Naive thymus-derived CD8-positive, alpha-beta T cell (primary cell): ENCODE data around the gene SLC34A3. TPM values are rescaled to one million over a fixed set of nuclear protein-coding genes. Genes with fewer than 3 reads are reported as not detected.

ENCODE experiments used
- ATAC-seq, 2 donors: fragments of 150-1000 bp; cut with Tn5 transposase in 1 of 2; sonication (Bioruptor Pico), chemical (Tn5 transposase) in 1 of 2; 1 replicate in 1 of 2; 2 replicates in 1 of 2; pipeline ENCODE4 v1.10.0; 2021; ENCODE audit warnings: mild to moderate bottlenecking in 2 of 2, moderate library complexity in 2 of 2
- POLR2A ChIA-PET: fragments of 350-600 bp; sonication (Branson Sonifier 250); formaldehyde crosslinking; loops from one replicate; lab custom pipeline; 2021; ENCODE audit warnings: antibody characterized with exemption; lab: Charles Lee
- DNase-seq, 10 donors: peaks; one replicate each; pipeline versions ENCODE4 v3.0.0 to v3.0.0-alpha.2; 2020 to 2022
- H3K27ac Mint-ChIP-seq, 10 donors: one replicate each; pipeline ENCODE4 v1.8.0; 2020 to 2022; ENCODE audit warnings: mild to moderate bottlenecking in 10 of 10, mixed read lengths in 10 of 10, moderate library complexity in 4 of 10, inconsistent platforms in 1 of 10
- H3K27me3 Mint-ChIP-seq, 5 donors: one replicate each; pipeline ENCODE4 v1.8.0; 2021 to 2022; ENCODE audit warnings: mixed read lengths in 5 of 5
- H3K36me3 Mint-ChIP-seq, 3 donors: one replicate each; pipeline ENCODE4 v1.8.0; 2020 to 2022; ENCODE audit warnings: mixed read lengths in 3 of 3, mild to moderate bottlenecking in 2 of 3, inconsistent platforms in 1 of 3
- H3K4me1 Mint-ChIP-seq, 4 donors: one replicate each; pipeline ENCODE4 v1.8.0; 2021 to 2022; ENCODE audit warnings: mixed read lengths in 4 of 4
- H3K4me3 Mint-ChIP-seq, 10 donors: one replicate each; pipeline ENCODE4 v1.8.0; 2020 to 2022; ENCODE audit warnings: mild to moderate bottlenecking in 10 of 10, mixed read lengths in 10 of 10, moderate library complexity in 6 of 10, inconsistent platforms in 1 of 10
- H3K9me3 Mint-ChIP-seq, 9 donors: one replicate each; pipeline ENCODE4 v1.8.0; 2020 to 2022; ENCODE audit warnings: mixed read lengths in 9 of 9, mild to moderate bottlenecking in 3 of 9, inconsistent platforms in 1 of 9, moderate library complexity in 1 of 9
- polyA plus RNA-seq, 3 donors: library from polyadenylated mRNA; unstranded; fragments of 300-500 nt; fragmentation: Illumina TruSeq; gene quantifications; one replicate each; pipeline ENCODE4 v1.2.3, GENCODE V29; 2021
- total RNA-seq, 8 experiments: library from RNA in 2 of 8; stranded (reverse) in 2 of 8; gene quantifications; one replicate each; pipeline ENCODE4 v1.2.3 and lab custom pipeline; 2021 to 2026

Gene SLC34A3
- total and polyA plus RNA-seq, 5 experiments from 2014 or later = not detected

- ATAC-seq = no peak
- no peak for DNase-seq
- POLR2A ChIA-PET = interaction anchor here (0.9 to 1.5 kb wide), 5 partner anchors 21 to 858 kb away, joined by 3 to 6 read pairs (median 3); partner anchors contain the start of genes ANAPC2, SSNA1 and TUBB4B
- Mint-ChIP-seq H3K4me3 (peak overlapping the region in 7 of 10 donors; percentile 15 to 75 (median 58)), H3K36me3 (no peaks in the 10 kb centered on the region), H3K4me1 (peaks cover 1 to 10% (median 6%) of the 10 kb centered on the region in 4 donors), H3K27ac (peak overlapping the region in 1 of 10 donors; percentile 71), H3K9me3 (no peaks in the 10 kb centered on the region), H3K27me3 (no peaks in the 10 kb centered on the region)
These were observed 10.2 kb upstream of the SLC34A3 start for GRCh38 chr9:137220317-137221094.

DNA sequence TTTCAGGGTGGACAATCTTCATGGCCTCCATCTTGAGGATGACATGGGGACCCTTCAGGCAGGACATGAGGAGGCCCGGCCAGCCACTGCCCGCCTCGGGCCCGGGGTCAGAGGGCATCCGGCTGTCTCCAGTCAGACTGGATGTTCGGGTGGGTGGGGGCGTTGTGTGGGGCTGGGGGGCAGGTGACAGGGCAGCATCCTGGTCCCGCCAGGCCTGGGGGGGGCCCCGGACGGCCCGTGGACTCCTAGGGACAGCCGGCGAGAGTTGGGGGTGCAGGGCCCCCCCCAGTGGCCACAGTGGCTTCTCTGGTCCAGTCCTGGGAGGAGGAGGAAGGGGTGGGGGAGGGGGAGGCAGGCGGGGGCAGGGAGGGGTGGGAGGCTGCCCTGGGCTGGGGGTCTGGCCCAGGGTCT, 9.6 kb upstream of the SLC34A3 start:
- no peak for ATAC-seq
- H3K27ac Mint-ChIP-seq = no peak overlapping the region
- DNase-seq = no peak
- H3K9me3 Mint-ChIP-seq = no peaks in the 10 kb centered on the region
- no peaks in the 10 kb centered on the region for H3K27me3 Mint-ChIP-seq
- peaks cover 1 to 10% (median 6%) of the 10 kb centered on the region in 4 donors for H3K4me1 Mint-ChIP-seq
- peak overlapping the region in 6 of 10 donors; percentile 38 to 75 (median 60) for H3K4me3 Mint-ChIP-seq
- POLR2A ChIA-PET = interaction anchor here (1.0 to 4.8 kb wide), 4 partner anchors 17 to 50 kb away, joined by 3 to 85 read pairs (median 5); partner anchors contain the start of genes ANAPC2, NDOR1, SSNA1 and TMEM203
- H3K36me3 Mint-ChIP-seq = no peaks in the 10 kb centered on the region

- POLR2A ChIA-PET = interaction anchor here (0.5 to 4.8 kb wide), 3 partner anchors 17 to 106 kb away, joined by 3 to 85 read pairs (median 3); partner anchors contain the start of genes NDOR1, TMEM203 and TPRN
- DNase-seq = peak in 1 of 10 donors; percentile 22
- Mint-ChIP-seq H3K4me1 (peaks cover 1 to 10% (median 6%) of the 10 kb centered on the region in 4 donors), H3K4me3 (no peak overlapping the region), H3K9me3 (no peaks in the 10 kb centered on the region), H3K27me3 (no peaks in the 10 kb centered on the region), H3K27ac (no peak overlapping the region), H3K36me3 (no peaks in the 10 kb centered on the region)
- ATAC-seq = no peak
These were observed 9.1 kb upstream of the SLC34A3 start for GRCh38 chr9:137221506-137222111.

DNA sequence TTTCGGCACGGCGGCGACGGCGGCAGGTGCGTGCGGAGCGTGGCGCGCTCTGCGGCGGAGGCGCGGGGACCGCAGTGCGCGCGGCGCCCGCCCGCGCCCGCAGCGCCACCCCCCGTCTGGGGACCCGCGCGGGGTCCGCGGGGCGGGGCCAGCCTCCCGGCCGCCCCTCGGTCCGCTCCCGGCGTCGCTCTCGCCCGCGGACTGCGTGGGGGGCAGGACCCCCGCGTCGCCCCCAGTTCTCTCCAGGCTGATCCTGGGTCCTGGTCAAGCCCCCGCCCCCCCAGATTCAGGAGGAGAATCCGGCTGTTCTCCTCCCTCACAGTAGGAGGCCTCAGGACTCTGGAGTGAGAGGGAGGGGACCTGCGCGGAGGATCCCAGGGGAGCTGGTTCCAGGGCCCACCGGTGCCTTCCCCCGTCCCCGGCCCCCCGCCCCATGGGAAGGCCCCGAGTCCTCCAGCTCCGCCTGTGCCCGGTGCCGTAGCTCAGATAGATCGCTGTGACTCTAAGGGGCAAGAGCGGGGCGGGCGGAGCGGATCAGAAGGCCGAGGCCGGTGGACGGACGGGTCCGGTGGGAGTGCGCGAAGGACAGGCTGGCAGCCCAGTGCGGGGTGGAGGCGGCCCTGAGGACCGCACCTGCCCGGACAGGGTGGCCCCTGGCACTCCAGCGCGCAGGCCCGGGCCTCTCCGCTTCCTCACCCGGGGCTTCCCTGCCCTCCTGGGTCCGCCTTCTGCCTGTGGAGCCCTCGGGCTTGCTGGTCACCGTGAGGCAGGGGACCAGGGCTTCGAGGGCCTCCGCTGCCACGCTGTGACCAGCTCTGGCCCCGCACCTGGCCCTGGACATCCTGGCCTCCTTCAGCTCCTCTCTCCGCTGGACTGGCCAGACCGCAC, 8.3 kb upstream of the SLC34A3 start, which contains the start of gene RNF208:
TSS of gene RNF208 (minus strand) at position 51 of the 888 bp plus-strand sequence. CDS start 1,028 bp downstream, outside the sequence.
- Mint-ChIP-seq H3K36me3 (no peaks in the 10 kb centered on the region), H3K27me3 (peaks cover 0 to 3% (median under 1%) of the 10 kb centered on the region in 5 donors), H3K27ac (peak within 1 kb of the TSS in 9 of 10 donors; percentile 60 to 92 (median 79)), H3K4me3 (peak within 1 kb of the TSS; percentile 73 to 89 (median 82)), H3K4me1 (peaks cover 2 to 12% (median 8%) of the 10 kb centered on the region in 4 donors), H3K9me3 (no peaks in the 10 kb centered on the region)
- DNase-seq (peak in 3 of 10 donors; percentile 26 to 37 (median 30)), ATAC-seq (no peak)
- POLR2A ChIA-PET = interaction anchor here (0.6 to 6.4 kb wide), 25 partner anchors 8 to 494 kb away, joined by 3 to 85 read pairs (median 6); partner anchors contain the start of genes ANAPC2, EHMT1, MAN1B1 and NDOR1

DNA sequence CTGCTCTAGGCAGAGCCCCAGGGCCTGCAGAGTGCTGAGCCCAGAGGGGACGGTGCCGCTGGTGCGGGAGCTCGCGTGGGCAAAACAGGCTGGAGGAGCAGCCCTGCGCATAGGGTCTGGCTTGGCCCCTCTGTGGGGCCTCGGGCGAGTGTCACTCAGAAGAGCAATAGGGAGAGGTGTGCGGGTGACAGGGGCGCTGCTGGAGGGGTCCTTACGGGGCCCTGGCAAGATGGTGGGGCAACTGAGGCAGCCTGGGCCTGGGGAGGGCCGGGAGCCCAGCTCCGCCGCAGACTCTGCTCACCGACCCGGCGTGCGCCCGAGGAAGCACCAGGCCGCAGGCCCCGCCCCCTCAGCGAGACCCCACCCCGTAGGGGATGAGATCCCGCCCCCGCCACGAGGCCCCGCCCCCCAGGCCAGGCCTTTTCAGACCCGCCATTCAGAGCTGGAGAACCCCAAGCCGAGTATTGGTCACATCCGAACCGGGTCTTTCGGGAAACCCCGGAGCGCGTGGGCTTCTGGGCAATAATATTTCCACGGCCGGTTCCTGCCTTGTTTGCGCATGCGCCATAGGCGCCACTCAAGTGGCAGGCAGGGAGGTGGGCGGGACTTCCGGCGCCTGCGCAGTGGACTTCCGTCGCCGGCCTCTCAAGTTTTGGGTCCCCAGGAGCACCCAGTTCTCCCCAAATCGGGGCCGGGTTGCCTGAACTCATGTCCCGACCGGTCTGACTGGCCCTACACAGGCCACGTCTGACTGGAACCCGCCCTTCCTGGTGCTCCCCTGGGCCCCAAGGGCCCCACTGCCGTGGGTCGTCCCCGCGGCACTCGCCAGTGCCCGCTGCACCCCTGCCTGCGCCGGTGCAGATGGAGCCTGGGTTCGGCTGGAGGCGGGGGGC, 7.4 kb upstream of the SLC34A3 start:
- Mint-ChIP-seq H3K9me3 (no peaks in the 10 kb centered on the region), H3K27ac (peak overlapping the region; percentile 60 to 92 (median 82)), H3K4me1 (peaks cover 5 to 14% (median 12%) of the 10 kb centered on the region in 4 donors), H3K4me3 (peak overlapping the region; percentile 73 to 89 (median 82)), H3K27me3 (peaks cover 2 to 10% (median 3%) of the 10 kb centered on the region in 5 donors), H3K36me3 (peaks cover 0 to 2% (median 1%) of the 10 kb centered on the region in 3 donors)
- DNase-seq = peak; percentile 95 to 100 (median 98)
- ATAC-seq = peak; percentile 90 to 93
- POLR2A ChIA-PET = interaction anchor here (0.6 to 6.4 kb wide), 28 partner anchors 9 to 495 kb away, joined by 3 to 85 read pairs (median 5); partner anchors contain the start of genes ANAPC2, EHMT1, MAN1B1 and NDOR1

- Mint-ChIP-seq H3K4me1 (peaks cover 5 to 14% (median 12%) of the 10 kb centered on the region in 4 donors), H3K36me3 (peaks cover 0 to 2% (median 1%) of the 10 kb centered on the region in 3 donors), H3K27ac (peak within 1 kb of the TSS in 9 of 10 donors; percentile 67 to 92 (median 84)), H3K4me3 (peak within 1 kb of the TSS; percentile 73 to 89 (median 82)), H3K27me3 (peaks cover 2 to 10% (median 4%) of the 10 kb centered on the region in 5 donors), H3K9me3 (no peaks in the 10 kb centered on the region)
- no peak for ATAC-seq
- DNase-seq = no peak
- POLR2A ChIA-PET = interaction anchor here (2.0 to 6.4 kb wide), 7 partner anchors 16 to 138 kb away, joined by 4 to 85 read pairs (median 34); partner anchors contain the start of genes ANAPC2, MAN1B1, NDOR1 and SSNA1
These were observed 5.6 kb upstream of the SLC34A3 start, which contains the start of gene CYSRT1 for GRCh38 chr9:137224830-137225694. Gene CYSRT1 (plus strand): TSS chr9:137225174. CDS start chr9:137225622, 448 bp downstream.

- POLR2A ChIA-PET = interaction anchor here (2.4 to 6.4 kb wide), 3 partner anchors 22 to 139 kb away, joined by 11 to 85 read pairs (median 59); partner anchors contain the start of genes ANAPC2, MAN1B1, NDOR1 and SSNA1
- ATAC-seq (no peak), DNase-seq (no peak)
- Mint-ChIP-seq H3K4me1 (peaks cover 5 to 14% (median 12%) of the 10 kb centered on the region in 4 donors), H3K4me3 (peak overlapping the region in 1 of 10 donors; percentile 38), H3K27ac (peak overlapping the region in 1 of 10 donors; percentile 20), H3K36me3 (peaks cover 0 to 2% (median 1%) of the 10 kb centered on the region in 3 donors), H3K27me3 (peaks cover 2 to 10% (median 4%) of the 10 kb centered on the region in 5 donors), H3K9me3 (no peaks in the 10 kb centered on the region)
These were observed 4.9 kb upstream of the SLC34A3 start for GRCh38 chr9:137225699-137226331.

- no peak for DNase-seq
- POLR2A ChIA-PET = interaction anchor here (1.0 to 6.4 kb wide), 6 partner anchors 38 to 140 kb away, joined by 3 to 59 read pairs (median 6); partner anchors contain the start of genes ANAPC2, MAN1B1 and SSNA1
These were observed 4.2 kb upstream of the SLC34A3 start for GRCh38 chr9:137226338-137227053.

More at GRCh38 chr9:137226338-137227053, 4.2 kb upstream of the SLC34A3 start:
- peaks cover 5 to 14% (median 12%) of the 10 kb centered on the region in 4 donors for H3K4me1 Mint-ChIP-seq
- H3K4me3 Mint-ChIP-seq = no peak overlapping the region
- H3K9me3 Mint-ChIP-seq = no peaks in the 10 kb centered on the region
- no peak for ATAC-seq
- no peak overlapping the region for H3K27ac Mint-ChIP-seq
- peaks cover 0 to 2% (median 1%) of the 10 kb centered on the region in 3 donors for H3K36me3 Mint-ChIP-seq
- H3K27me3 Mint-ChIP-seq = peaks cover 2 to 11% (median 4%) of the 10 kb centered on the region in 5 donors
